Measurements from ENCODE around the gene HDAC4. TPM values are rescaled to one million over a fixed set of nuclear protein-coding genes. Genes with fewer than 3 reads are reported as not detected.

Gene HDAC4
- total and polyA plus RNA-seq, 2 experiments from 2014 or later = 8.1 to 41.8 TPM

- no peaks in the 10 kb centered on the region for H3K9me2 ChIP-seq (ENCODE audit: insufficient read depth)
- H2AFZ ChIP-seq = no peak overlapping the region
- Mint-ChIP-seq H3K27ac (no peak overlapping the region), H3K27me3 (ENCODE audit: insufficient read depth, low read depth, poor library complexity) (peaks cover 14% of the 10 kb centered on the region), H3K9me3 (no peaks in the 10 kb centered on the region), H3K4me3 (no peak overlapping the region), H3K36me3 (ENCODE audit: low read depth) (no peaks in the 10 kb centered on the region; the same call in 2 of the 3 replicates), H3K4me1 (peaks cover 22% of the 10 kb centered on the region)
- H3F3A ChIP-seq (replicated peaks; ENCODE audit: low read depth) = no peaks in the 10 kb centered on the region
- H3K4me2 ChIP-seq = no peak overlapping the region
- H3K27me3 ChIP-seq (ENCODE audit: insufficient read depth) = no peaks in the 10 kb centered on the region
- H3K36me3 ChIP-seq (ENCODE audit: insufficient read depth) = no peaks in the 10 kb centered on the region
- H3K4me1 ChIP-seq (ENCODE audit: insufficient read depth) = peaks cover 7% of the 10 kb centered on the region; the same call in 1 of the 2 replicates
- 0 out of 2 replicates have a peak, but pooled peaks cover under 1% of the 10 kb centered on the region for H3K79me2 ChIP-seq (replicated peaks; ENCODE audit: insufficient read depth)
- ATAC-seq (no peak), DNase-seq (ENCODE audit: low spot score) (no peak)
- no peaks in the 10 kb centered on the region for H4K20me1 ChIP-seq (replicated peaks; ENCODE audit: insufficient read depth)
- TF ChIP-seq JUNB (IDR thresholded peaks at IDR 0.05; ENCODE audit: unreplicated experiment) (no peak), EZH2 (IDR thresholded peaks at IDR 0.05; ENCODE audit: low read depth, unreplicated experiment) (no peak), POLR2AphosphoS5 (IDR thresholded peaks at IDR 0.05; ENCODE audit: low read depth) (no peak), CTCF (conservative IDR thresholded peaks at IDR 0.05; ENCODE audit: low read depth in 2 of 2) (no peak), EZH2phosphoT487 (IDR thresholded peaks at IDR 0.05; ENCODE audit: unreplicated experiment) (no peak), STAT1 (IDR thresholded peaks at IDR 0.05; ENCODE audit: unreplicated experiment) (no peak), REST (IDR thresholded peaks at IDR 0.05; ENCODE audit: unreplicated experiment) (no peak), ZNF114 (CRISPR knock-in tag; IDR thresholded peaks at IDR 0.05) (no peak), ZNF331 (CRISPR knock-in tag; IDR thresholded peaks at IDR 0.05; ENCODE audit: low read depth) (no peak), ETS1 (IDR thresholded peaks at IDR 0.05) (no peak), CREB1 (CRISPR knock-in tag; IDR thresholded peaks at IDR 0.05; ENCODE audit: low read depth) (no peak)
- H3K27ac ChIP-seq (ENCODE audit: low read depth) = no peak overlapping the region
- H3K4me3 ChIP-seq = no peak overlapping the region
These were observed 4.3 kb upstream of the HDAC4 start for GRCh38 chr2:239405071-239405470.

Measured in GM23338 (cell line).